K562 (cell line): ENCODE data around the gene PRDX1. TPM values are rescaled to one million over a fixed set of nuclear protein-coding genes. Genes with fewer than 3 reads are reported as not detected.
A peak's percentile ranks its signal among the peaks of the same experiment; 100 is the strongest.

Experiments
- COPS2 ChIP-seq: fragments of 450-650 bp; conservative IDR thresholded peaks from 2 replicates; pipeline ENCODE4 v1.6.1; 2016; ENCODE audit warnings: mild to moderate bottlenecking, moderate library complexity
- DACH1 ChIP-seq: fragments of 450-650 bp; IDR thresholded peaks from 2 replicates; pipeline ENCODE4 v1.6.1; 2018; ENCODE audit not compliant: partially characterized antibody
- DPF2 ChIP-seq: fragments of 450-650 bp; IDR thresholded peaks from 2 replicates; pipeline ENCODE4 v1.6.1; 2016
- HDAC8 ChIP-seq: fragments of 450-650 bp; IDR thresholded peaks from 2 replicates; pipeline ENCODE4 v1.6.1; 2016; ENCODE audit warnings: mild to moderate bottlenecking, missing genetic modification characterization, moderate library complexity, missing compliant biosample characterization
- IRF9 ChIP-seq: fragments of 450-650 bp; IDR thresholded peaks from 2 replicates; pipeline ENCODE4 v1.6.1; 2016; ENCODE audit warnings: missing biosample characterization, missing genetic modification characterization
- KAT2B ChIP-seq: IDR thresholded peaks from one replicate; pipeline ENCODE4 v1.6.1; 2012; ENCODE audit warnings: low read depth, mild to moderate bottlenecking, control low read depth, inconsistent platforms, low read length, moderate library complexity
- KLF1 ChIP-seq: fragments of 450-650 bp; IDR thresholded peaks from 2 replicates; pipeline ENCODE4 v1.6.1; 2016; ENCODE audit warnings: missing genetic modification characterization, missing compliant biosample characterization
- MCM5 ChIP-seq: fragments of 450-650 bp; IDR thresholded peaks from 2 replicates; pipeline ENCODE4 v1.6.1; 2016; ENCODE audit warnings: low read depth
- NCOA4 ChIP-seq: fragments of 450-650 bp; IDR thresholded peaks from 2 replicates; pipeline ENCODE4 v1.6.1; 2018; ENCODE audit warnings: mild to moderate bottlenecking; ENCODE audit not compliant: partially characterized antibody
- NEUROD1 ChIP-seq: fragments of 150-350 bp; IDR thresholded peaks from 2 replicates; pipeline ENCODE4 v1.6.1; 2014; ENCODE audit warnings: borderline replicate concordance, low read length, low read depth; ENCODE audit not compliant: partially characterized antibody
- NONO ChIP-seq, 2 experiments: fragments of 200-400 bp in 1 of 2; fragments of 450-650 bp in 1 of 2; formaldehyde crosslinking in 1 of 2; IDR thresholded peaks; 2 replicates each; pipeline ENCODE4 v1.6.1; 2017; ENCODE audit warnings: low read depth in 2 of 2, mild to moderate bottlenecking in 2 of 2, moderate library complexity in 2 of 2, low read length in 1 of 2
- RB1 ChIP-seq: fragments of 450-650 bp; IDR thresholded peaks from 2 replicates; pipeline ENCODE4 v1.6.1; 2017; ENCODE audit warnings: low read depth, mild to moderate bottlenecking
- SIN3B ChIP-seq: fragments of 450-650 bp; IDR thresholded peaks from 2 replicates; pipeline ENCODE4 v1.6.1; 2017; ENCODE audit warnings: low read depth, mild to moderate bottlenecking, moderate library complexity
- U2AF1 ChIP-seq: fragments of 200-400 bp; formaldehyde crosslinking; optimal IDR thresholded peaks from 2 replicates; pipeline ENCODE3; 2017; ENCODE audit warnings: mild to moderate bottlenecking, low read depth, low read length, moderate library complexity
- YY1 ChIP-seq, 3 experiments: IDR thresholded peaks; 2 replicates each; pipeline ENCODE4 v1.6.1; 2011; ENCODE audit warnings: low read length in 2 of 3, mild to moderate bottlenecking in 2 of 3, moderate library complexity in 2 of 3, borderline replicate concordance in 1 of 3, control low read depth in 1 of 3, low read depth in 1 of 3; ENCODE audit not compliant: insufficient read depth in 3 of 3, insufficient replicate concordance in 2 of 3, control insufficient read depth in 1 of 3, insufficient read length in 1 of 3; ENCODE audit errors: extremely low read depth in 1 of 3
- ZBTB8A ChIP-seq: fragments of 450-650 bp; IDR thresholded peaks from 2 replicates; pipeline ENCODE4 v1.6.1; 2018; ENCODE audit warnings: mild to moderate bottlenecking, moderate library complexity; ENCODE audit not compliant: partially characterized antibody
- ZFP1 ChIP-seq: fragments of 450-650 bp; formaldehyde crosslinking; IDR thresholded peaks from 2 replicates; pipeline ENCODE4 v1.4.0; 2020; ENCODE audit warnings: mild to moderate bottlenecking, mixed read lengths
- ZFP91 ChIP-seq: sonication (generic); formaldehyde crosslinking; IDR thresholded peaks from 2 replicates; pipeline ENCODE4 v1.8.0; 2022; ENCODE audit warnings: mild to moderate bottlenecking, missing genetic modification reagents
- ZNF277 ChIP-seq: fragments of 250-450 bp; sonication (Bioruptor Pico); IDR thresholded peaks from 2 replicates; pipeline ENCODE4 v1.8.0; 2022; ENCODE audit warnings: inconsistent platforms, mild to moderate bottlenecking, moderate library complexity, borderline replicate concordance
- ZNF445 ChIP-seq: fragments of 250-450 bp; sonication (Bioruptor Pico); IDR thresholded peaks from 2 replicates; pipeline ENCODE4 v1.4.0; 2020; ENCODE audit warnings: low read depth, mild to moderate bottlenecking, moderate library complexity
- polyA plus RNA-seq, 8 experiments: library from polyadenylated mRNA; depleted of rRNA in 4 of 8; stranded (reverse) in 5 of 8; unstranded in 3 of 8; fragments of >200 nt; fragmentation: Nextera tagmentation in 2 of 8; fragmentation: Illumina TruSeq in 1 of 8; extraction: Ambion mirVana in 2 of 8; extraction: Trizol in 1 of 8; gene quantifications; 2 replicates each; pipeline versions ENCODE4 v1.2.1 to v1.2.3, GENCODE V29; 2011 to 2014; ENCODE audit warnings: inconsistent platforms in 1 of 8, missing spikeins in 1 of 8
- total RNA-seq, 7 experiments: library from RNA; depleted of rRNA in 6 of 7; stranded (reverse); fragments of >200 nt in 6 of 7; fragmentation: Illumina TruSeq in 2 of 7; extraction: Trizol in 2 of 7; gene quantifications; 2 replicates each; pipeline versions ENCODE4 v1.2.1 to v1.2.3, GENCODE V29; 2011 to 2021; ENCODE audit warnings: low replicate concordance in 1 of 7
- TF ChIP-seq, protein P1 (sequence below): sonication (generic); formaldehyde crosslinking; IDR thresholded peaks from 2 replicates; pipeline ENCODE4 v1.8.1; 2022; ENCODE audit warnings: missing genetic modification reagents

Gene PRDX1
- total and polyA plus RNA-seq, 9 of the 15 experiments (the other 6 are each of a cell fraction or from before 2014, with no cell fraction given) = 748 to 2,388 (median 1,045) TPM

- TF ChIP-seq ZNF445 (CRISPR knock-in tag) (no peak), RB1 (no peak), U2AF1 (no peak), COPS2 (no peak), NONO (IDR thresholded peaks at IDR 0.05; ENCODE audit: low read depth in 2 of 2, low read length in 1 of 2) (no peak), NCOA4 (no peak), DPF2 (peak; percentile 64; the same call in 1 of the 2 replicates), ZFP91 (no peak), ZFP1 (CRISPR knock-in tag) (no peak), ZNF277 (CRISPR knock-in tag) (no peak), YY1 (IDR thresholded peaks at IDR 0.05; ENCODE audit: borderline replicate concordance in 1 of 3, control insufficient read depth in 1 of 3, extremely low read depth in 1 of 3, insufficient read depth in 3 of 3, insufficient read length in 1 of 3, insufficient replicate concordance in 2 of 3, low read depth in 1 of 3, low read length in 2 of 3) (no peak), ZBTB8A (no peak), HDAC8 (tag) (no peak), KAT2B (no peak), SIN3B (no peak), IRF9 (tag) (no peak), NEUROD1 (no peak), MCM5 (no peak), KLF1 (tag) (no peak; the same call in 1 of the 2 replicates), DACH1 (no peak)
- TF ChIP-seq, protein P1, sequence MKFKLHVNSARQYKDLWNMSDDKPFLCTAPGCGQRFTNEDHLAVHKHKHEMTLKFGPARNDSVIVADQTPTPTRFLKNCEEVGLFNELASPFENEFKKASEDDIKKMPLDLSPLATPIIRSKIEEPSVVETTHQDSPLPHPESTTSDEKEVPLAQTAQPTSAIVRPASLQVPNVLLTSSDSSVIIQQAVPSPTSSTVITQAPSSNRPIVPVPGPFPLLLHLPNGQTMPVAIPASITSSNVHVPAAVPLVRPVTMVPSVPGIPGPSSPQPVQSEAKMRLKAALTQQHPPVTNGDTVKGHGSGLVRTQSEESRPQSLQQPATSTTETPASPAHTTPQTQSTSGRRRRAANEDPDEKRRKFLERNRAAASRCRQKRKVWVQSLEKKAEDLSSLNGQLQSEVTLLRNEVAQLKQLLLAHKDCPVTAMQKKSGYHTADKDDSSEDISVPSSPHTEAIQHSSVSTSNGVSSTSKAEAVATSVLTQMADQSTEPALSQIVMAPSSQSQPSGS (CRISPR knock-in tag) = no peak
These were observed 14.5 kb upstream of the PRDX1 start (continued) for GRCh38 chr1:45535988-45536766.
